Nucleus accumbens (tissue), 56 donors: ENCODE results near the gene PAF1.
"Not testable (repeated sequence)": the region's sequence is repeated elsewhere in the genome, so short reads cannot be mapped to it uniquely, and the experiment has no call there.

Experiments
- DNase-seq, 56 donors: peaks; one replicate each; lab custom pipeline; 2025; lab: John Stamatoyannopoulos, UW

PAF1 gene

GRCh38 chr19:39362682-39363657 lies 27.9 kb downstream of the PAF1 start:
- DNase-seq = no peak

GRCh38 chr19:39360599-39360998 lies 30.3 kb downstream of the PAF1 start:
- no peak for DNase-seq

- no peak for DNase-seq
Observed at GRCh38 chr19:39359026-39359425, 31.9 kb downstream of the PAF1 start.

GRCh38 chr19:39356647-39357046 lies 34.3 kb downstream of the PAF1 start:
- no peak for DNase-seq

DNA sequence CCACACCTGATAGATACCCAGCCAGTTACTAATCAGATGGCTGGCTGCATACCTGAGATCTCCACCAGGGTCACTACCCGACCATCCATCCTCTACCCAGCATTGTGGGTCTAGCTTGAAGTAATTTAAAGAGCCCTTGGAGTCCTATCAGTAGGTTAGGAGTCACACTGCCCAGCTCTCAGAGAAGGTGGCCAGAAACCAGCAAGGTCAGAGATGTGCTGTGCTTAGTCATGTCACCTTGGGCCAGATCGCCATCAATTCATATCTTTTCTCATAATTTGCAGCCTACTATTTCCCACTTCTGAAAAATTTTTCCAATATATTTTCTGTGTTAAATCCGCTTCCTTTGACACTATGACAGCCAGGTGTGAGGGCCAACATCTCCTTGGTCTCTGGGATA lies 34.8 kb downstream of the PAF1 start:
- no peak for DNase-seq

- peak in 34 of 56 donors; percentile 2 to 75 (median 37) for DNase-seq
Observed at GRCh38 chr19:39355253-39355652, 35.7 kb downstream of the PAF1 start.

DNA sequence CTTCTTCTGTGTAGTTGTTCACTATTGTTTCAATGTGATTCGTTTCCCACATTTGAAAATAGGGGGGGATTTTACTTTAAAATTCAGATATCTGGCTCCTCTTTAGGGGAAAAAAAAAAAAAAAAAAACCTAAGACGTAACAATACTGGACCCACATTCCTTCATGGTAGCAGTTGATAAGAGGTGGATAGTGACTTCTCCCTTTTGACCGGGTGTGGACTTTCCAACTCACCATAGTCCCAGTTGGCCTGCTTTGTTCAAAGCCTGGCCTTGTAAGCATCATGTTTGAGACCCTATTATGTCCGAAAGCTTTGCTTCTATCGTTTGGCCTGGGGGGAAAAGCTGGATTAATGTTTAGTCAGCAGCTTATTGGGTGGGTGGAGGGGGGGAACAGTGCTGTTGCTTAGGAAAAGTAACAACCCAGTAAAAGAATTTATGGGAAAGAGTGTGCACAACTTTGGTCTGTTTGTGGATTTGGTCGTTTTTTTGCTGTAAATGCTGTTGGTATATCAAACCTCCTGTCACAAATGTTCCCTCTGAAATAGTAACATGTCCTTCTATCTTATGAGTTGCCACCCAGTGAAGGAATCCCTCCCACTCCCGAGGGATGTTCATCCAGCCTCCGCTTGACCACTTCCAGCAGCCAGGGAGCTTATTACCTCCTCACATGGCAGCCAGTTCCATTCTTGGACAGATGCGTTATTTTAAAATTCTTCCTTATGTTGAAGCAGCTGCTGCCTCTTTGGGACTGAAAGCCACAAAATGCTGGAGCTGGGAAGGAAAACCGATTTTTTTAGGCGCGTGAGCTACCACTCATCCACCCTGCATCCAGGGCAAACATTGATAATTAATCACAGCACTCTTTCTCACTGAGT lies 38.3 kb downstream of the PAF1 start:
- no peak for DNase-seq

- peak in 2 of 56 donors; percentile 2 to 16 for DNase-seq
Observed at GRCh38 chr19:39351537-39352064, 39.3 kb downstream of the PAF1 start.

GRCh38 chr19:39350156-39350555 lies 40.8 kb downstream of the PAF1 start:
- no peak for DNase-seq

DNA sequence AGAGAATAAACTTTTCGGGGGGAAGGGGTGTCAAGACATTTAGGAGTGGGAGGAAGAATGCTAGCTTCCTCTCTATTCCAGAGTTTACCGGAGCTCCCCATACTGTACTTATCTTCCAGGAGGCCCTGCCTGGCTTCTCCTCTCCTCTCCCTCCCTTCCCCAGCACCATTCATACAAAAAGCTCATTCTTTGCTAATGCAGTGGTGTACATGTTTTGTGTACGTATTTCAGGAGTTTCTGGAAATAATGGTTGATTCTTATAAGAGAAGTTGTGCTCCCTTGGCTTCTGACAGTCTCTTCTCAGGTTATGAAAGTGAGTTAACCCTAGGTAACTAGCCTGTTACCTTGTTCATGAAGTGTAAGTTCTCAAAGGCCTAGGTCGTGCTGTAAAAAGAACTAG lies 41.6 kb downstream of the PAF1 start:
- DNase-seq = peak in 1 of 56 donors; percentile 31

DNA sequence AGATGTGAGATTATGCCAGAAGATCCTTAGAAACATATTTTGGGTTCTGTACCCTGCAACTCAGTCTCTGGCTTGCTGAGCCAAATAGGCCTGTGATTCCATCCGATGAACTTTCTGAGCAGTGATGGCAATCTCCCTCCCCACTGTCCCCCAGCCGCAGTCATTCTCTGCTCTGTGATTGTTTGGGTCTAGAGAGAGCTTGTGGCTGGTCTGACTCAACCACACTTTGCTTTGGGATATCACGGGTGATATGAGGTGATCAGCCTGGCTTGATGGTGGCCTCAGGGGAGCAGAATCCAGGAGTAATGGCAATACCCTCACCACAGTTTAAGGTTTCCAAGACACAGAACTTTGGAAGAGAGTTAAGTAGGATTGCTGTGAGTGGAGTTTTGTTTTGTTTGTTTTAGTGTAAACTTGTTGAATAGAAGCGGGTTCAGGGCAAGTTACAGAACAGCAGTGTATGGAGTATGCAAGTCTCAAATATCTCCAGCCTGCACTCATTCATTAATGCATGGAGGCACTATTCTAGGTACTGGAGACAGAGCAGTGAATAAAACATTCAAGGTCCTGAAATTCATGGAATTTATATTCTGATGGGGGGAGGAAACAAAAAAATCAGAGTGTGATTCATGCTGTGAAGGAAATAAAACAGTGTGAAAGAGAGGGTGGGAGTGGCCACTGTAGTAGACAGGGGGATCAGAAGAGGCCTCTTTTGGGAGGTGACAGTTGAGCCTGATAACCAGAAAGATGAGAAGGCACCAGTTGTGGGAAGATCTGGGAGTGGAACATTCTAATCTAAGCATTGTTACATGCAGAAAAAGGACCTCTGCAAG lies 43.4 kb downstream of the PAF1 start:
- DNase-seq = no peak

DNA sequence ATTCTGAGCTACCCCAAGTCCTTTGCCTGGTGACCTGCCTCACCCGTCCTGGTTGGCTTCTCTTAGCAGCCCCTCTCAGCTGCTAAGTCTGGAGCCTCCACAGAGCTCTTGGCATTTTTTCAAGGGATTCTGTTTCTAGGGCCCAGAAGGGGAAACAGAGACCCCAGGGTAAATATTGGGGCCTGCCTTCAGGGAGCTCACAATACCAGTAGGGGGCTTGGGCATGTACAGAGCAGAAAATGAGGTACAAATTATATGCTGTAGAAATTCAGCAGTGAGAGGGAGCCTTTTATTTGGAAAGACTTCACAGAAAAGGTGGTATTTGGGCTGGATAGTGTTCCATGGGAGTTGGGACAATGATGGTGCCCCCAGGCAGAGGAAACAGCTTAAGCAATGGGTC lies 45.0 kb downstream of the PAF1 start:
- DNase-seq = no peak

DNA sequence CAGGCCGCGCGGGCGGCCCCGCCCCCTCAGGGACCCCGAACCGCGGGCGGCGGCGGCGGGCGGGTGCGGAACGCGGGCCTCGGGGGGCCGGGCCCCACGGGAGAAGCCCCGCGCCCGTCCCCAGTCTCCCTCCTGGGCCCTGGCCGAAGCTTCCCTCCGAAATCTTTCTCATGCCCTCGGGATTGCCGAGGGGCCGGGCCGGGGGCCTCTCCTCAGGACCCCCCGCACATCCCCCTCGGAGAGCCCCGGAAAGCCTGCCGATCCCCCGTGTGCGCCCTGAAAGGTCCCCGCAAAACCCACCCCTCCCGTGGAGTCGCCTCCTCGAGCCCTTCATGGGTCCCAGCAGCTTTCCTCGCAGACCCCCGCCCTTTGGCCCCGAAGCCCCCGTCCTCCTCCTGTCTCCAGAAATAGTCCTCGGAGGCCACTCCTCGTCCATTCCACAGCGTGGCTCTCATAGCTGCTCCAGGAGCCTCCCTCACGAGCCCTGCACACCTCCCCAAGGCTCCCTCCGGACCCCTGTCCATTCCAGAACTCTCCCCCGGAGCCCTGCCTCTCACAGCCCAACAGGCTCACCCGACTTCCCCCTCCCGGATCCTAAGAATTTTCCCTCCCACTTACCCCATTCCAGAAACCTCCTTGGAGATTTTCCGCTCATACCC lies 48.1 kb downstream of the PAF1 start:
- DNase-seq = peak in 7 of 56 donors; percentile 17 to 48 (median 39)

DNA sequence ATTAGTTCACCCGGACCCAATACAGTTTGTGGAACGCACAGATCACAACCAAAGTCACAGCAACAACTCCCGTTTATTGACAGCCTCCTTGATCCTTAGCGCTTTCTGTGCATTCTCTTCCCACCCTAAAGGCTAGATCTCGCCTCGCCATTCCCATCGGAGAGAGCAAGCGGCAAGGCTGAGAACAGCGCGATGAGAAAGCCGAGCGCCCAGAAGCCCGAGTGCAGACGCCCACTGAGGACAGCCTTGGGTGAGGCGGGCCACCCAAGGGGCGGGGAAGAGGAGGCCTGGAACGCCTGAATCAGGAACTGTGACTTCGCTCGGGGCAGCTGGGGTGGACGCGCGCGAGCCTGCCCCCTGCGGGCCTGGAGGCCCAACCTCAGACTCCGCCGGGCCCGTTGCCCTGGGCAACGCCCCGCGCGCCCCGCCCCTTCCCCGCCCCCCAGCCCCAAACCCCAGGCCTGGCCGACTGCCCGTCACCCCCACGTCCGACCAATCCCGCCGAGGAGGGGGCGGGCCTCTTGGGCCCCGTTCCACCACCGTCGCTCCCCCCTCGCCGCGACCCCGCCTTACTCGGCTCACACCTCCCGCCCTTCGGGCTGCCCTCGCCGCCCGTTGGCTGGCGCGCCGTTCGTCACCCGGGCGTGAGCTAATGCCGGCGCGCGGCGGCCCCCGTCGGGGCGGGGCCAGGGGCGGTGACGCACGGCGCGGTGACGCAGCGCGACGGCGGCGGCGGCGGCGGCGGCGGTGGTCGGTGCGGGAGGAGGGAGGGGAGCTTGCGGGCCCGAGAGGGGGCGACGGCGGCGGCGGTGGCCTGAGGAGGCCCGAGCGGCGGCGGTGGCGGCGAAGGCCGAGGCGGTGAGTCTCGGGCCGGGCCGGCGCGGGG lies 48.9 kb downstream of the PAF1 start, which contains the start of gene SAMD4B:
SAMD4B (plus strand) TSS at position 703 of the 886 bp plus-strand sequence. CDS start 14,473 bp downstream, outside the sequence.
- DNase-seq = peak; percentile 84 to 100 (median 98)

DNA sequence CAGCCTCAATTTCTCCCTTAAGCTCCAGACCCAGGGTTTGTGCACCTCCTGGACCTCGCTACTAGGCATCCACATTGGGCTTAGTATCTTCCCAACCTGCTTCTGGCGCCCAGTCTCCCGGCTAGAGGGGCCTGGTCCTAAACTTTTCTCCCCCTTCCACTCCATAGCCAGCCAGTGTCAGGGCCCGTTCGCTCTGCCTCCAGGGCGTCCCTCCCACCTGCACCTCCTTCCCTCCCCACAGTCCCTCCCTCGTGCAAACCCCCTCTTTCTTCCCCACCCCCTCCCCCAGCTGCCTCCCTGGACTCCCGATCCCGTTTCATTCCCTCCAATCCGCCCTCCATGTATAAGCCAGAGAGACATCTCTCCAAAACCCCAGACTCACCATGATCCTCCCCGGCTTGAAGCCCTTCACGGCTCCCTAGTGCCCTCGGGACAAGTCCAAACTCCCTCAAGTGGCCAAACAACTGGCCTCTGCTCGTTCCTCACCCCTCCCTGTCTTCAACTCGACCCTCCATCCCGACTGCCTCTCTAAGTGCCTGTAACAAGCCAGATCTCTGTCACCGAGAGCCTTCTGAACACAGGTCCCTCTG lies 49.7 kb downstream of the PAF1 start:
- peak in 13 of 56 donors; percentile 16 to 66 (median 51) for DNase-seq

GRCh38 chr19:39340156-39340555 lies 50.8 kb downstream of the PAF1 start:
- not testable (repeated sequence) for DNase-seq

DNA sequence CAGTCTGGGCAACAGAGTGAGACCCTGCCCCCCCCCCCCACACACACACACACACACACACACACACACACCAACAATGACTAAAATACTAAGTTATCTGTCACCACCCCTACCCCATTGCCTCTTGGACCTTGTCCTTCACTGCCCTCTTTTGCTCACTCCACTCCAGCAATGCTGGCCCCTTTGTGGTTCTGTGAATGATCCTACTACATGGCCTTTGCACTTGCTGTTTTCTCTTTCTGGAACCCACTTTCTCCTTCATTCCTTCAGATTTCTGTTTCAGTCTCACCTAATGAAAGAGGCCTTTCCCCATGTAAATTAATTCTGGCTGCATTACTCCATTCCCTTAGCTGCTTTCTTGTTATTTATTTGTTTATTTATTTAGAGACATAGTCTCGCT lies 51.2 kb downstream of the PAF1 start:
- DNase-seq = no peak

GRCh38 chr19:39336483-39336882 lies 54.4 kb downstream of the PAF1 start:
- DNase-seq = no peak
